ENCODE measurements around the gene KCNQ1OT1. TPM values are rescaled to one million over a fixed set of nuclear protein-coding genes. Genes with fewer than 3 reads are reported as not detected.
"Not testable (repeated sequence)": the region's sequence is repeated elsewhere in the genome, so short reads cannot be mapped to it uniquely, and the experiment has no call there.

KCNQ1OT1 gene
- total and polyA plus RNA-seq, 2 donors, result 0.09 to 0.42 TPM

GRCh38 chr11:2649848-2650247 lies 49.9 kb downstream of the KCNQ1OT1 start:
- 97% methylated on average over 2 of the region's 2 CpGs for WGBS
- Histone ChIP-seq H3K36me3 (ENCODE audit: control insufficient read depth in 2 of 2, insufficient read depth in 2 of 2, low read length in 1 of 2) (no peaks in the 10 kb centered on the region), H3K4me1 (ENCODE audit: control insufficient read depth in 2 of 2, insufficient read depth in 2 of 2, low read length in 2 of 2) (no peaks in the 10 kb centered on the region), H3K27ac (ENCODE audit: low read depth in 1 of 2, low read length in 1 of 2) (no peak overlapping the region), H3K27me3 (ENCODE audit: control insufficient read depth in 2 of 2, insufficient read depth in 1 of 2, low read length in 1 of 2) (no peaks in the 10 kb centered on the region), H3K9me3 (ENCODE audit: control insufficient read depth in 2 of 2, insufficient read depth in 1 of 2, low read length in 1 of 2) (peaks cover 0 to 49% of the 10 kb centered on the region in 2 donors), H3K4me3 (ENCODE audit: low read length in 2 of 2) (no peak overlapping the region)
- DNase-seq (ENCODE audit: low read depth in 6 of 9, low spot score in 9 of 9), result no peak

- DNase-seq (ENCODE audit: low read depth in 6 of 9, low spot score in 9 of 9), result no peak
- Histone ChIP-seq H3K4me1 (ENCODE audit: control insufficient read depth in 2 of 2, insufficient read depth in 2 of 2, low read length in 2 of 2) (no peaks in the 10 kb centered on the region), H3K36me3 (ENCODE audit: control insufficient read depth in 2 of 2, insufficient read depth in 2 of 2, low read length in 1 of 2) (no peaks in the 10 kb centered on the region), H3K27me3 (ENCODE audit: control insufficient read depth in 2 of 2, insufficient read depth in 1 of 2, low read length in 1 of 2) (no peaks in the 10 kb centered on the region), H3K9me3 (ENCODE audit: control insufficient read depth in 2 of 2, insufficient read depth in 1 of 2, low read length in 1 of 2) (peaks cover 0 to 52% of the 10 kb centered on the region in 2 donors), H3K27ac (ENCODE audit: low read depth in 1 of 2, low read length in 1 of 2) (no peak overlapping the region), H3K4me3 (ENCODE audit: low read length in 2 of 2) (no peak overlapping the region)
Observed at GRCh38 chr11:2649400-2649799, 50.4 kb downstream of the KCNQ1OT1 start.

- Histone ChIP-seq H3K27ac (ENCODE audit: low read depth in 1 of 2, low read length in 1 of 2) (no peak overlapping the region), H3K36me3 (ENCODE audit: control insufficient read depth in 2 of 2, insufficient read depth in 2 of 2, low read length in 1 of 2) (no peaks in the 10 kb centered on the region), H3K9me3 (ENCODE audit: control insufficient read depth in 2 of 2, insufficient read depth in 1 of 2, low read length in 1 of 2) (peaks cover 0 to 38% of the 10 kb centered on the region in 2 donors), H3K4me1 (ENCODE audit: control insufficient read depth in 2 of 2, insufficient read depth in 2 of 2, low read length in 2 of 2) (no peaks in the 10 kb centered on the region), H3K4me3 (ENCODE audit: low read length in 2 of 2) (no peak overlapping the region), H3K27me3 (ENCODE audit: control insufficient read depth in 2 of 2, insufficient read depth in 1 of 2, low read length in 1 of 2) (no peaks in the 10 kb centered on the region)
- no peak for DNase-seq (ENCODE audit: low read depth in 6 of 9, low spot score in 9 of 9)
- 92% methylated on average over 6 of the region's 6 CpGs for WGBS
Observed at GRCh38 chr11:2647953-2648352, 51.8 kb downstream of the KCNQ1OT1 start.

- WGBS, result 100% methylated on average over 1 of the region's 1 CpG
- Histone ChIP-seq H3K9me3 (ENCODE audit: control insufficient read depth in 2 of 2, insufficient read depth in 1 of 2, low read length in 1 of 2) (peaks cover 0 to 31% of the 10 kb centered on the region in 2 donors), H3K4me1 (ENCODE audit: control insufficient read depth in 2 of 2, insufficient read depth in 2 of 2, low read length in 2 of 2) (no peaks in the 10 kb centered on the region), H3K27ac (ENCODE audit: low read depth in 1 of 2, low read length in 1 of 2) (no peak overlapping the region), H3K27me3 (ENCODE audit: control insufficient read depth in 2 of 2, insufficient read depth in 1 of 2, low read length in 1 of 2) (no peaks in the 10 kb centered on the region), H3K4me3 (ENCODE audit: low read length in 2 of 2) (no peak overlapping the region), H3K36me3 (ENCODE audit: control insufficient read depth in 2 of 2, insufficient read depth in 2 of 2, low read length in 1 of 2) (no peaks in the 10 kb centered on the region)
- DNase-seq (ENCODE audit: low read depth in 6 of 9, low spot score in 9 of 9), result no peak
Observed at GRCh38 chr11:2647167-2647566, 52.6 kb downstream of the KCNQ1OT1 start.

GRCh38 chr11:2645779-2646118 lies 54.0 kb downstream of the KCNQ1OT1 start:
- Histone ChIP-seq H3K36me3 (ENCODE audit: control insufficient read depth in 2 of 2, insufficient read depth in 2 of 2, low read length in 1 of 2) (no peaks in the 10 kb centered on the region), H3K4me1 (ENCODE audit: control insufficient read depth in 2 of 2, insufficient read depth in 2 of 2, low read length in 2 of 2) (no peaks in the 10 kb centered on the region), H3K9me3 (ENCODE audit: control insufficient read depth in 2 of 2, insufficient read depth in 1 of 2, low read length in 1 of 2) (peaks cover 0 to 23% of the 10 kb centered on the region in 2 donors), H3K27me3 (ENCODE audit: control insufficient read depth in 2 of 2, insufficient read depth in 1 of 2, low read length in 1 of 2) (no peaks in the 10 kb centered on the region), H3K4me3 (ENCODE audit: low read length in 2 of 2) (no peak overlapping the region), H3K27ac (ENCODE audit: low read depth in 1 of 2, low read length in 1 of 2) (no peak overlapping the region)
- 95% methylated on average over 1 of the region's 1 CpG for WGBS
- DNase-seq (ENCODE audit: low read depth in 6 of 9, low spot score in 9 of 9), result no peak

GRCh38 chr11:2644844-2645778 lies 54.7 kb downstream of the KCNQ1OT1 start:
- no peak for DNase-seq (ENCODE audit: low read depth in 6 of 9, low spot score in 9 of 9)
- no peak overlapping the region for H3K27ac ChIP-seq (ENCODE audit: low read depth in 1 of 2, low read length in 1 of 2)
- H3K4me1 ChIP-seq (ENCODE audit: control insufficient read depth in 2 of 2, insufficient read depth in 2 of 2, low read length in 2 of 2), result no peaks in the 10 kb centered on the region
- WGBS, result 95% methylated on average over 4 of the region's 4 CpGs
- no peaks in the 10 kb centered on the region for H3K36me3 ChIP-seq (ENCODE audit: control insufficient read depth in 2 of 2, insufficient read depth in 2 of 2, low read length in 1 of 2)
- H3K27me3 ChIP-seq (ENCODE audit: control insufficient read depth in 2 of 2, insufficient read depth in 1 of 2, low read length in 1 of 2), result no peaks in the 10 kb centered on the region
- no peak overlapping the region for H3K4me3 ChIP-seq (ENCODE audit: low read length in 2 of 2)
- peaks cover 0 to 26% of the 10 kb centered on the region in 2 donors for H3K9me3 ChIP-seq (ENCODE audit: control insufficient read depth in 2 of 2, insufficient read depth in 1 of 2, low read length in 1 of 2)

- H3K27ac ChIP-seq (ENCODE audit: low read depth in 1 of 2, low read length in 1 of 2), result no peak overlapping the region
- 93% methylated on average over 3 of the region's 3 CpGs for WGBS
- H3K27me3 ChIP-seq (ENCODE audit: control insufficient read depth in 2 of 2, insufficient read depth in 1 of 2, low read length in 1 of 2), result no peaks in the 10 kb centered on the region
- H3K36me3 ChIP-seq (ENCODE audit: control insufficient read depth in 2 of 2, insufficient read depth in 2 of 2, low read length in 1 of 2), result no peaks in the 10 kb centered on the region
- no peaks in the 10 kb centered on the region for H3K4me1 ChIP-seq (ENCODE audit: control insufficient read depth in 2 of 2, insufficient read depth in 2 of 2, low read length in 2 of 2)
- peaks cover 0 to 34% of the 10 kb centered on the region in 2 donors for H3K9me3 ChIP-seq (ENCODE audit: control insufficient read depth in 2 of 2, insufficient read depth in 1 of 2, low read length in 1 of 2)
- no peak overlapping the region for H3K4me3 ChIP-seq (ENCODE audit: low read length in 2 of 2)
- DNase-seq (ENCODE audit: low read depth in 6 of 9, low spot score in 9 of 9), result no peak
Observed at GRCh38 chr11:2643746-2644145, 56.0 kb downstream of the KCNQ1OT1 start.

GRCh38 chr11:2641623-2642022 lies 58.2 kb downstream of the KCNQ1OT1 start:
- WGBS, result 91% methylated on average over 1 of the region's 1 CpG
- Histone ChIP-seq H3K9me3 (ENCODE audit: control insufficient read depth in 2 of 2, insufficient read depth in 1 of 2, low read length in 1 of 2) (peaks cover 0 to 30% of the 10 kb centered on the region in 2 donors), H3K4me1 (ENCODE audit: control insufficient read depth in 2 of 2, insufficient read depth in 2 of 2, low read length in 2 of 2) (no peaks in the 10 kb centered on the region), H3K27me3 (ENCODE audit: control insufficient read depth in 2 of 2, insufficient read depth in 1 of 2, low read length in 1 of 2) (no peaks in the 10 kb centered on the region), H3K4me3 (ENCODE audit: low read length in 2 of 2) (no peak overlapping the region), H3K36me3 (ENCODE audit: control insufficient read depth in 2 of 2, insufficient read depth in 2 of 2, low read length in 1 of 2) (no peaks in the 10 kb centered on the region), H3K27ac (ENCODE audit: low read depth in 1 of 2, low read length in 1 of 2) (no peak overlapping the region)
- DNase-seq (ENCODE audit: low read depth in 6 of 9, low spot score in 9 of 9), result no peak

- H3K4me3 ChIP-seq (ENCODE audit: low read length in 2 of 2); H3K27me3 ChIP-seq (ENCODE audit: control insufficient read depth in 2 of 2, insufficient read depth in 1 of 2, low read length in 1 of 2); H3K4me1 ChIP-seq (ENCODE audit: control insufficient read depth in 2 of 2, insufficient read depth in 2 of 2, low read length in 2 of 2); H3K27ac ChIP-seq (ENCODE audit: low read depth in 1 of 2, low read length in 1 of 2); H3K36me3 ChIP-seq (ENCODE audit: control insufficient read depth in 2 of 2, insufficient read depth in 2 of 2, low read length in 1 of 2); DNase-seq (ENCODE audit: low read depth in 6 of 9, low spot score in 9 of 9): not testable (repeated sequence)
- H3K9me3 ChIP-seq (ENCODE audit: control insufficient read depth in 2 of 2, insufficient read depth in 1 of 2, low read length in 1 of 2), result peaks cover 0 to 13% of the 10 kb centered on the region in 2 donors
- 92% methylated on average over 13 of the region's 13 CpGs for WGBS
Observed at GRCh38 chr11:2639763-2640162, 60.0 kb downstream of the KCNQ1OT1 start.

All from thymus (tissue), 11 donors.